Neural progenitor cell (in vitro differentiated cells): ENCODE data around the gene MAPKAPK3. TPM values are rescaled to one million over a fixed set of nuclear protein-coding genes. Genes with fewer than 3 reads are reported as not detected.

Experiments
- DNase-seq: peaks from one replicate; pipeline ENCODE4 v3.0.0-alpha.2; 2016; ENCODE audit warnings: low spot score
- H2AFZ ChIP-seq: fragments of 200-600 bp; sonication (generic); replicated peaks from 2 replicates; pipeline ENCODE4 v1.6.1; 2016; ENCODE audit warnings: antibody characterized with exemption
- H3F3A ChIP-seq: fragments of 200-600 bp; sonication (generic); 2 replicates; pipeline ENCODE4 v1.6.1; 2016; ENCODE audit warnings: antibody characterized with exemption, low read depth
- H3K27ac ChIP-seq: fragments of 200-600 bp; sonication (generic); 2 replicates; pipeline ENCODE4 v1.5.1; 2016; ENCODE audit warnings: mild to moderate bottlenecking
- H3K27me3 ChIP-seq: fragments of 200-600 bp; sonication (generic); 2 replicates; pipeline ENCODE4 v1.6.1; 2016; ENCODE audit warnings: mild to moderate bottlenecking, moderate library complexity
- H3K36me3 ChIP-seq: fragments of 200-600 bp; sonication (generic); 2 replicates; pipeline ENCODE4 v1.5.1; 2016
- H3K4me1 ChIP-seq: fragments of 200-600 bp; sonication (generic); 2 replicates; pipeline ENCODE4 v1.6.1; 2016; ENCODE audit warnings: mixed run types
- H3K4me2 ChIP-seq: fragments of 200-600 bp; sonication (generic); 2 replicates; pipeline ENCODE4 v1.6.1; 2016
- H3K4me3 ChIP-seq: fragments of 200-600 bp; sonication (generic); 2 replicates; pipeline ENCODE4 v1.5.1; 2016
- H3K79me2 ChIP-seq: fragments of 200-600 bp; sonication (generic); 2 replicates; pipeline ENCODE4 v1.6.1; 2016; ENCODE audit warnings: low read depth
- H3K9ac ChIP-seq: fragments of 200-600 bp; sonication (generic); 2 replicates; pipeline ENCODE4 v1.6.1; 2016
- H3K9me3 ChIP-seq: fragments of 200-600 bp; sonication (generic); 2 replicates; pipeline ENCODE4 v1.5.1; 2016; ENCODE audit warnings: low read depth
- H4K20me1 ChIP-seq: fragments of 200-600 bp; sonication (generic); 2 replicates; pipeline ENCODE4 v1.6.1; 2016; ENCODE audit warnings: low read depth
- H3K27ac Mint-ChIP-seq: 3 replicates; pipeline ENCODE4 v1.8.0; 2021; ENCODE audit warnings: mixed read lengths
- H3K27me3 Mint-ChIP-seq: 2 replicates; pipeline ENCODE4 v1.8.0; 2022; ENCODE audit warnings: low read depth, mild to moderate bottlenecking, inconsistent platforms, moderate library complexity, mixed read lengths; ENCODE audit not compliant: insufficient read depth
- H3K36me3 Mint-ChIP-seq: 3 replicates; pipeline ENCODE4 v1.8.0; 2021; ENCODE audit warnings: mixed read lengths
- H3K4me1 Mint-ChIP-seq: 3 replicates; pipeline ENCODE4 v1.8.0; 2021; ENCODE audit warnings: mixed read lengths
- H3K4me3 Mint-ChIP-seq: 3 replicates; pipeline ENCODE4 v1.8.0; 2021; ENCODE audit warnings: mild to moderate bottlenecking, moderate library complexity, mixed read lengths
- H3K9me3 Mint-ChIP-seq: 3 replicates; pipeline ENCODE4 v1.8.0; 2020; ENCODE audit warnings: mixed read lengths
- EZH2 ChIP-seq: fragments of 200-600 bp; sonication (generic); IDR thresholded peaks from 2 replicates; pipeline ENCODE4 v1.6.1; 2017; ENCODE audit warnings: antibody characterized with exemption, mild to moderate bottlenecking, moderate library complexity
- EZH2phosphoT487 ChIP-seq: fragments of 200-600 bp; sonication (generic); IDR thresholded peaks from 2 replicates; pipeline ENCODE4 v1.6.1; 2017; ENCODE audit warnings: antibody characterized with exemption
- microRNA-seq: library from miRNA; unstranded; fragments of <30 nt; microRNA quantifications from one replicate; pipeline ENCODE4, GENCODE V29; 2016
- small RNA-seq: library from RNA; depleted of rRNA; stranded (forward); fragments of <200 nt; gene quantifications from one replicate; pipeline ENCODE3, GENCODE V24; 2015
- total RNA-seq: library from RNA; depleted of rRNA; stranded (reverse); fragments of >200 nt; gene quantifications from 2 replicates; pipeline ENCODE4 v1.2.3, GENCODE V29; 2015; ENCODE audit warnings: low replicate concordance
- TF ChIP-seq, protein P1 (sequence below): fragments of 200-600 bp; sonication (generic); IDR thresholded peaks from 2 replicates; pipeline ENCODE4 v1.5.1; 2017; ENCODE audit warnings: antibody characterized with exemption, mild to moderate bottlenecking

The MAPKAPK3 gene
- total RNA-seq, 1 donor from 2014 or later: 47.7 TPM

- no peaks in the 10 kb centered on the region for H3F3A ChIP-seq
- H3K27ac ChIP-seq: no peak overlapping the region
- H2AFZ ChIP-seq: no peak overlapping the region
- peaks cover 30% of the 10 kb centered on the region for H3K9me3 Mint-ChIP-seq
- H3K36me3 ChIP-seq: no peaks in the 10 kb centered on the region
- H3K4me2 ChIP-seq: no peak overlapping the region
- no peak for DNase-seq
- H3K79me2 ChIP-seq: peaks cover 94% of the 10 kb centered on the region
- no peak overlapping the region for H3K9ac ChIP-seq
- H3K27ac Mint-ChIP-seq: no peak overlapping the region
- no peak overlapping the region for H3K4me3 Mint-ChIP-seq
- no peak overlapping the region for H3K4me3 ChIP-seq
- H3K36me3 Mint-ChIP-seq: no peaks in the 10 kb centered on the region
- H3K27me3 ChIP-seq: no peaks in the 10 kb centered on the region
- TF ChIP-seq, protein P1, sequence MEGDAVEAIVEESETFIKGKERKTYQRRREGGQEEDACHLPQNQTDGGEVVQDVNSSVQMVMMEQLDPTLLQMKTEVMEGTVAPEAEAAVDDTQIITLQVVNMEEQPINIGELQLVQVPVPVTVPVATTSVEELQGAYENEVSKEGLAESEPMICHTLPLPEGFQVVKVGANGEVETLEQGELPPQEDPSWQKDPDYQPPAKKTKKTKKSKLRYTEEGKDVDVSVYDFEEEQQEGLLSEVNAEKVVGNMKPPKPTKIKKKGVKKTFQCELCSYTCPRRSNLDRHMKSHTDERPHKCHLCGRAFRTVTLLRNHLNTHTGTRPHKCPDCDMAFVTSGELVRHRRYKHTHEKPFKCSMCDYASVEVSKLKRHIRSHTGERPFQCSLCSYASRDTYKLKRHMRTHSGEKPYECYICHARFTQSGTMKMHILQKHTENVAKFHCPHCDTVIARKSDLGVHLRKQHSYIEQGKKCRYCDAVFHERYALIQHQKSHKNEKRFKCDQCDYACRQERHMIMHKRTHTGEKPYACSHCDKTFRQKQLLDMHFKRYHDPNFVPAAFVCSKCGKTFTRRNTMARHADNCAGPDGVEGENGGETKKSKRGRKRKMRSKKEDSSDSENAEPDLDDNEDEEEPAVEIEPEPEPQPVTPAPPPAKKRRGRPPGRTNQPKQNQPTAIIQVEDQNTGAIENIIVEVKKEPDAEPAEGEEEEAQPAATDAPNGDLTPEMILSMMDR: no peak
- TF ChIP-seq EZH2 (no peak), EZH2phosphoT487 (no peak)
- H4K20me1 ChIP-seq: no peaks in the 10 kb centered on the region
- H3K27me3 Mint-ChIP-seq: peaks cover 2% of the 10 kb centered on the region
- H3K9me3 ChIP-seq: no peaks in the 10 kb centered on the region
- H3K4me1 ChIP-seq: no peaks in the 10 kb centered on the region
- H3K4me1 Mint-ChIP-seq: no peaks in the 10 kb centered on the region
These were observed 78.1 kb downstream of the MAPKAPK3 start for GRCh38 chr3:50695031-50695430.

GRCh38 chr3:50696276-50696675 is 79.3 kb downstream of the MAPKAPK3 start:
- no peaks in the 10 kb centered on the region for H3K27me3 Mint-ChIP-seq
- no peaks in the 10 kb centered on the region for H3K36me3 Mint-ChIP-seq
- TF ChIP-seq EZH2 (no peak), EZH2phosphoT487 (no peak)
- TF ChIP-seq, protein P1: no peak
- no peak overlapping the region for H3K4me3 Mint-ChIP-seq
- no peak overlapping the region for H3K27ac Mint-ChIP-seq
- H3K36me3 ChIP-seq: no peaks in the 10 kb centered on the region
- peaks cover 94% of the 10 kb centered on the region for H3K79me2 ChIP-seq
- H3F3A ChIP-seq: no peaks in the 10 kb centered on the region
- H3K4me1 ChIP-seq: no peaks in the 10 kb centered on the region
- no peaks in the 10 kb centered on the region for H3K4me1 Mint-ChIP-seq
- no peak overlapping the region for H3K4me2 ChIP-seq
- H2AFZ ChIP-seq: no peak overlapping the region
- H3K27me3 ChIP-seq: no peaks in the 10 kb centered on the region
- no peak overlapping the region for H3K27ac ChIP-seq
- H3K9me3 ChIP-seq: no peaks in the 10 kb centered on the region
- no peak for DNase-seq
- no peak overlapping the region for H3K9ac ChIP-seq
- H3K4me3 ChIP-seq: no peak overlapping the region
- no peaks in the 10 kb centered on the region for H4K20me1 ChIP-seq
- H3K9me3 Mint-ChIP-seq: peaks cover 30% of the 10 kb centered on the region

- Histone ChIP-seq H3K79me2 (peaks cover 94% of the 10 kb centered on the region), H3K4me2 (no peak overlapping the region), H3K36me3 (no peaks in the 10 kb centered on the region), H3K27ac (no peak overlapping the region), H3F3A (no peaks in the 10 kb centered on the region), H3K9ac (no peak overlapping the region), H3K27me3 (no peaks in the 10 kb centered on the region), H3K4me3 (no peak overlapping the region), H4K20me1 (no peaks in the 10 kb centered on the region), H2AFZ (no peak overlapping the region), H3K4me1 (no peaks in the 10 kb centered on the region), H3K9me3 (no peaks in the 10 kb centered on the region)
- TF ChIP-seq EZH2phosphoT487 (no peak), EZH2 (no peak)
- TF ChIP-seq, protein P1: no peak
- no peak overlapping the region for H3K4me3 Mint-ChIP-seq
- H3K27me3 Mint-ChIP-seq: no peaks in the 10 kb centered on the region
- DNase-seq: no peak
- no peak overlapping the region for H3K27ac Mint-ChIP-seq
- peaks cover 26% of the 10 kb centered on the region for H3K9me3 Mint-ChIP-seq
- H3K4me1 Mint-ChIP-seq: no peaks in the 10 kb centered on the region
- no peaks in the 10 kb centered on the region for H3K36me3 Mint-ChIP-seq
These were observed 81.3 kb downstream of the MAPKAPK3 start for GRCh38 chr3:50698269-50698668.

Small RNAs within 50 kb of the gene (microRNA-seq; reads per million reads assigned to microRNA genes)
- gene MIR4787: 10.3 reads per million, percentile 38 among the genes with 10 or more reads in this experiment

Small RNAs within 50 kb of the gene (small RNA-seq; reads per million reads assigned to genes)
- gene MIR4787 (0.25 reads per million, percentile 14 among the genes with 10 or more reads in this experiment), gene PPIAP69 (not detected)

Other genes with a start within 250 kb of the MAPKAPK3 start
- 4.3 and 9.5 TPM in 2 replicates for gene CACNA2D2, start 113.5 kb upstream of the MAPKAPK3 start, total RNA-seq
- gene C3orf18, start 49.4 kb upstream of the MAPKAPK3 start, total RNA-seq: 8.5 and 15.6 TPM in 2 replicates
- gene HEMK1, start 47.6 kb upstream of the MAPKAPK3 start, total RNA-seq: 9.3 and 20.8 TPM in 2 replicates
- gene CISH, start 5.4 kb upstream of the MAPKAPK3 start, total RNA-seq: 0.32 and 0.90 TPM in 2 replicates
- 10.7 and 11.1 TPM in 2 replicates for gene DOCK3, start 57.8 kb downstream of the MAPKAPK3 start, total RNA-seq